H1 (cell line): ENCODE data around the gene TRIM59. TPM values are rescaled to one million over a fixed set of nuclear protein-coding genes. Genes with fewer than 3 reads are reported as not detected.

Source experiments
- CTCF ChIA-PET: fragments of 300-600 bp; sonication (Branson Sonifier 250); formaldehyde crosslinking; loops from one replicate; lab custom pipeline; 2021; ENCODE audit not compliant: partially characterized antibody; lab: Charles Lee
- POLR2A ChIA-PET: fragments of 300-600 bp; sonication (Branson Sonifier 250); formaldehyde crosslinking; loops from one replicate; lab custom pipeline; 2021; ENCODE audit warnings: inconsistent platforms; ENCODE audit not compliant: partially characterized antibody; lab: Charles Lee
- DNase-seq, 2 experiments: peaks; one replicate each; pipeline versions ENCODE4 v3.0.0 to v3.0.0-alpha.2; 2010 to 2022; ENCODE audit warnings: low spot score in 2 of 2, low read depth in 1 of 2, mixed read lengths in 1 of 2
- FAIRE-seq: peaks from 2 replicates; lab custom pipeline; 2011; peaks lifted over from hg19 to GRCh38; lab: Jason Lieb, UNC
- H2AFZ ChIP-seq: 2 replicates; pipeline ENCODE4 v1.8.1; 2012; ENCODE audit warnings: low read length, inconsistent platforms
- H2AK5ac ChIP-seq: 2 replicates; pipeline ENCODE4 v1.6.1; 2013; ENCODE audit warnings: low read depth, low read length
- H2BK120ac ChIP-seq: replicated peaks from 2 replicates; pipeline ENCODE3; 2013; ENCODE audit warnings: low read depth, low read length, inconsistent platforms
- H2BK12ac ChIP-seq: 2 replicates; pipeline ENCODE4 v1.6.1; 2013; ENCODE audit warnings: low read depth, low read length
- H2BK15ac ChIP-seq: 2 replicates; pipeline ENCODE4 v1.6.1; 2013; ENCODE audit warnings: low read length
- H2BK20ac ChIP-seq: 2 replicates; pipeline ENCODE4 v1.6.1; 2013; ENCODE audit warnings: low read length
- H2BK5ac ChIP-seq: 2 replicates; pipeline ENCODE4 v1.6.1; 2013; ENCODE audit warnings: low read depth, low read length
- H3K14ac ChIP-seq: 2 replicates; pipeline ENCODE4 v1.6.1; 2013; ENCODE audit warnings: inconsistent platforms; ENCODE audit not compliant: insufficient read length
- H3K18ac ChIP-seq: 2 replicates; pipeline ENCODE4 v1.6.1; 2013; ENCODE audit warnings: low read length; ENCODE audit errors: extremely low read depth
- H3K23ac ChIP-seq: 2 replicates; pipeline ENCODE4 v1.6.1; 2013; ENCODE audit warnings: inconsistent platforms; ENCODE audit not compliant: insufficient read length
- H3K23me2 ChIP-seq: 2 replicates; pipeline ENCODE4 v1.6.1; 2013; ENCODE audit warnings: low read depth, low read length
- H3K27ac ChIP-seq: 2 replicates; pipeline ENCODE4 v1.6.1; 2011; ENCODE audit warnings: low read depth, low read length, inconsistent platforms
- H3K27me3 ChIP-seq, 4 experiments: replicated peaks in 1 of 4; 1 replicate in 1 of 4; 2 replicates in 3 of 4; pipeline versions ENCODE4 v1.6.1 to v1.8.1; 2011 to 2013; ENCODE audit warnings: low read length in 3 of 4, mild to moderate bottlenecking in 3 of 4, inconsistent platforms in 2 of 4, mixed read lengths in 2 of 4, moderate library complexity in 1 of 4; ENCODE audit not compliant: control insufficient read depth in 3 of 4, insufficient read depth in 3 of 4; ENCODE audit errors: extremely low read depth in 1 of 4
- H3K36me3 ChIP-seq, 4 experiments: 2 replicates each; pipeline versions ENCODE4 v1.6.1 to v1.8.1; 2011 to 2013; ENCODE audit warnings: mild to moderate bottlenecking in 4 of 4, low read length in 3 of 4, moderate library complexity in 2 of 4, control low read depth in 1 of 4, inconsistent platforms in 1 of 4; ENCODE audit not compliant: insufficient read depth in 4 of 4, control insufficient read depth in 2 of 4
- H3K4ac ChIP-seq: replicated peaks from 2 replicates; pipeline ENCODE3; 2013; ENCODE audit warnings: low read length, low read depth, mixed read lengths, inconsistent platforms; ENCODE audit not compliant: insufficient read length
- H3K4me1 ChIP-seq, 4 experiments: replicated peaks in 1 of 4; 1 replicate in 1 of 4; 2 replicates in 3 of 4; pipeline versions ENCODE4 v1.6.1 to v1.8.1; 2011 to 2013; ENCODE audit warnings: low read length in 3 of 4, inconsistent platforms in 2 of 4, mixed read lengths in 1 of 4; ENCODE audit not compliant: insufficient read depth in 4 of 4, control insufficient read depth in 3 of 4
- H3K4me2 ChIP-seq, 2 experiments: 2 replicates each; pipeline versions ENCODE4 v1.6.1 to v1.8.1; 2011 to 2013; ENCODE audit warnings: low read depth in 2 of 2, low read length in 2 of 2, control low read depth in 1 of 2, inconsistent platforms in 1 of 2, mild to moderate bottlenecking in 1 of 2; ENCODE audit not compliant: insufficient read depth in 1 of 2
- H3K4me3 ChIP-seq, 4 experiments: fragments of 200-600, 300-600 bp in 1 of 4; sonication (generic), shearing (Covaris generic), sonication (Bioruptor Twin) in 1 of 4; 2 replicates each; pipeline versions ENCODE4 v1.5.1 to v1.8.1; 2011 to 2016; ENCODE audit warnings: low read length in 4 of 4, low read depth in 3 of 4, control low read depth in 2 of 4, inconsistent platforms in 2 of 4, mild to moderate bottlenecking in 2 of 4, mixed read lengths in 1 of 4, moderate library complexity in 1 of 4; ENCODE audit not compliant: insufficient read depth in 2 of 4; ENCODE audit errors: extremely low read depth in 1 of 4
- H3K56ac ChIP-seq: replicated peaks from 2 replicates; pipeline ENCODE3; 2013; ENCODE audit warnings: low read depth, mild to moderate bottlenecking, mixed read lengths, low read length, inconsistent platforms; ENCODE audit not compliant: insufficient read length
- H3K79me1 ChIP-seq: 2 replicates; pipeline ENCODE4 v1.6.1; 2013; ENCODE audit warnings: low read depth, low read length, control low read depth
- H3K79me2 ChIP-seq, 2 experiments: 2 replicates each; pipeline versions ENCODE4 v1.6.1 to v1.8.1; 2012 to 2013; ENCODE audit warnings: low read length in 2 of 2, mild to moderate bottlenecking in 2 of 2, inconsistent platforms in 1 of 2; ENCODE audit not compliant: insufficient read depth in 2 of 2, control insufficient read depth in 1 of 2
- H3K9ac ChIP-seq, 4 experiments: replicated peaks in 1 of 4; 1 replicate in 1 of 4; 2 replicates in 3 of 4; pipeline versions ENCODE4 v1.6.1 to v1.8.1; 2011 to 2013; ENCODE audit warnings: low read depth in 3 of 4, low read length in 3 of 4, control low read depth in 2 of 4, mild to moderate bottlenecking in 2 of 4, moderate library complexity in 2 of 4, inconsistent platforms in 1 of 4; ENCODE audit errors: extremely low read depth in 1 of 4
- H3K9me3 ChIP-seq, 2 experiments: 2 replicates each; pipeline versions ENCODE4 v1.6.1 to v1.8.1; 2012 to 2013; ENCODE audit warnings: mild to moderate bottlenecking in 2 of 2, moderate library complexity in 2 of 2, control low read depth in 1 of 2, inconsistent platforms in 1 of 2, low read depth in 1 of 2, low read length in 1 of 2, mixed read lengths in 1 of 2; ENCODE audit not compliant: insufficient read depth in 2 of 2
- H4K20me1 ChIP-seq, 2 experiments: replicated peaks in 1 of 2; 2 replicates each; pipeline versions ENCODE3 to v1.8.1; 2011 to 2013; ENCODE audit warnings: inconsistent platforms in 2 of 2, low read length in 2 of 2, mild to moderate bottlenecking in 1 of 2; ENCODE audit not compliant: insufficient read depth in 2 of 2, control insufficient read depth in 1 of 2
- H4K5ac ChIP-seq: 2 replicates; pipeline ENCODE4 v1.6.1; 2013; ENCODE audit warnings: low read length, low read depth, mixed read lengths, inconsistent platforms; ENCODE audit not compliant: insufficient read length
- H4K8ac ChIP-seq: 2 replicates; pipeline ENCODE4 v1.8.0; 2013; ENCODE audit warnings: mild to moderate bottlenecking, moderate library complexity, low read length, inconsistent platforms; ENCODE audit not compliant: insufficient read depth; ENCODE audit errors: extremely low read depth
- H4K91ac ChIP-seq: replicated peaks from 2 replicates; pipeline ENCODE3; 2013; ENCODE audit warnings: low read length, mixed read lengths, inconsistent platforms; ENCODE audit not compliant: insufficient read length
- CTCF ChIP-seq, 3 experiments: IDR thresholded peaks; 1 replicate in 2 of 3; 2 replicates in 1 of 3; pipeline versions ENCODE4 v1.5.1 to v1.6.1; 2011; ENCODE audit warnings: low read length in 3 of 3, mild to moderate bottlenecking in 3 of 3, inconsistent platforms in 2 of 3, low read depth in 1 of 3, moderate library complexity in 1 of 3; ENCODE audit not compliant: insufficient read depth in 1 of 3; ENCODE audit errors: control extremely low read depth in 1 of 3
- POLR2A ChIP-seq, 2 experiments: IDR thresholded peaks; 1 replicate in 1 of 2; 2 replicates in 1 of 2; pipeline ENCODE4 v1.6.1; 2011; ENCODE audit warnings: low read depth in 2 of 2, low read length in 2 of 2, mild to moderate bottlenecking in 2 of 2; ENCODE audit errors: control extremely low read depth in 1 of 2
- POU5F1 ChIP-seq: IDR thresholded peaks from 2 replicates; pipeline ENCODE4 v1.6.1; 2011; ENCODE audit warnings: low read depth, mild to moderate bottlenecking, low read length, moderate library complexity
- SP2 ChIP-seq: IDR thresholded peaks from 2 replicates; pipeline ENCODE4 v1.6.1; 2012; ENCODE audit warnings: mild to moderate bottlenecking, low read length, inconsistent platforms
- TAF1 ChIP-seq: IDR thresholded peaks from 2 replicates; pipeline ENCODE4 v1.6.1; 2011; ENCODE audit warnings: mild to moderate bottlenecking, low read depth, low read length
- WGBS, 2 experiments: shearing (Covaris generic) in 1 of 2; methylation state at CpG; one replicate each; pipeline versions ENCODE4 v1.1.6 to v1.1.7; 2013 to 2015; ENCODE audit warnings: low lambda C conversion rate in 2 of 2, mixed read lengths in 2 of 2, inconsistent platforms in 1 of 2, low coverage in 1 of 2, missing lambda C conversion rate in 1 of 2; ENCODE audit not compliant: insufficient replicate concordance in 2 of 2, insufficient coverage in 1 of 2, insufficient read length in 1 of 2; ENCODE audit errors: extremely low coverage in 1 of 2, missing lambda C conversion rate in 1 of 2; 5-methylcytosine and 5-hydroxymethylcytosine counted together
- polyA plus RNA-seq, 7 experiments: library from polyadenylated mRNA; depleted of rRNA in 3 of 7; stranded (reverse) in 5 of 7; unstranded in 2 of 7; fragments of >200 nt in 5 of 7; fragments of 200-250 nt in 2 of 7; gene quantifications; 1 replicate in 5 of 7; 2 replicates in 1 of 7; 4 replicates in 1 of 7; pipeline versions ENCODE4 v1.2.1 to v1.2.3, GENCODE V29; 2011 to 2013; ENCODE audit warnings: missing spikeins in 2 of 7, mixed read lengths in 2 of 7
- total RNA-seq: library from RNA; stranded (reverse); fragmentation: NEBNext Ultra II Directional; extraction: Animal tissue kit (Norgen Biotek cat#: 25700); gene quantifications from 2 replicates; pipeline ENCODE4 v1.2.1, GENCODE V29; 2021

TRIM59 gene
- total and polyA plus RNA-seq, 2 of the 8 experiments (the other 6 are each of a cell fraction or from before 2014, with no cell fraction given) = 11.6 to 53.4 TPM

GRCh38 chr3:160403796-160404470 is 45.7 kb downstream of the TRIM59 start:
- Histone ChIP-seq H3K79me1 (no peaks in the 10 kb centered on the region), H3K56ac (no peak overlapping the region), H3K9ac (no peak overlapping the region), H3K27me3 (no peaks in the 10 kb centered on the region), H3K4me3 (no peak overlapping the region), H4K5ac (no peak overlapping the region), H2BK20ac (no peak overlapping the region), H3K27ac (no peak overlapping the region), H3K14ac (no peak overlapping the region), H2AK5ac (no peak overlapping the region), H4K8ac (no peak overlapping the region), H3K79me2 (peaks cover 19 to 88% of the 10 kb centered on the region in 2 experiments), H2BK12ac (no peak overlapping the region), H3K4me2 (no peak overlapping the region), H3K36me3 (peaks cover 0 to 47% (median 3%) of the 10 kb centered on the region in 4 experiments; a peak in 5 of 8 replicates), H4K91ac (no peak overlapping the region), H2BK15ac (no peak overlapping the region), H3K23ac (no peak overlapping the region), H3K9me3 (no peaks in the 10 kb centered on the region), H3K18ac (no peak overlapping the region), H3K23me2 (peaks cover 3% of the 10 kb centered on the region; the same call in 1 of the 2 replicates), H2BK5ac (no peak overlapping the region), H4K20me1 (peaks cover 18% of the 10 kb centered on the region in 2 experiments), H2AFZ (no peak overlapping the region), H3K4ac (no peak overlapping the region), H2BK120ac (no peak overlapping the region), H3K4me1 (no peaks in the 10 kb centered on the region; a peak in 3 of 7 replicates)
- ChIA-PET CTCF (interaction anchor here (0.7 kb wide), 1 partner anchor 72 kb away, joined by 3 read pairs; no protein-coding TSS in a partner anchor), POLR2A (interaction anchor here (1.2 kb wide), 1 partner anchor 9 kb away, joined by 3 read pairs; no protein-coding TSS in a partner anchor)
- TF ChIP-seq POLR2A (IDR thresholded peaks at IDR 0.05; ENCODE audit: control extremely low read depth in 1 of 2, low read depth in 2 of 2, low read length in 2 of 2) (no peak), TAF1 (no peak), POU5F1 (no peak), CTCF (IDR thresholded peaks at IDR 0.05; ENCODE audit: control extremely low read depth in 1 of 3, insufficient read depth in 1 of 3, low read depth in 1 of 3, low read length in 3 of 3) (no peak), SP2 (no peak)
- DNase-seq (no peak), FAIRE-seq (no peak)
- WGBS, 2 experiments = 87% methylated on average over 7 of the region's 7 CpGs; no CpG with 5 or more reads in 1 of the 2 experiments
